ENCODE measurements around the gene GRID2IP.

DNA sequence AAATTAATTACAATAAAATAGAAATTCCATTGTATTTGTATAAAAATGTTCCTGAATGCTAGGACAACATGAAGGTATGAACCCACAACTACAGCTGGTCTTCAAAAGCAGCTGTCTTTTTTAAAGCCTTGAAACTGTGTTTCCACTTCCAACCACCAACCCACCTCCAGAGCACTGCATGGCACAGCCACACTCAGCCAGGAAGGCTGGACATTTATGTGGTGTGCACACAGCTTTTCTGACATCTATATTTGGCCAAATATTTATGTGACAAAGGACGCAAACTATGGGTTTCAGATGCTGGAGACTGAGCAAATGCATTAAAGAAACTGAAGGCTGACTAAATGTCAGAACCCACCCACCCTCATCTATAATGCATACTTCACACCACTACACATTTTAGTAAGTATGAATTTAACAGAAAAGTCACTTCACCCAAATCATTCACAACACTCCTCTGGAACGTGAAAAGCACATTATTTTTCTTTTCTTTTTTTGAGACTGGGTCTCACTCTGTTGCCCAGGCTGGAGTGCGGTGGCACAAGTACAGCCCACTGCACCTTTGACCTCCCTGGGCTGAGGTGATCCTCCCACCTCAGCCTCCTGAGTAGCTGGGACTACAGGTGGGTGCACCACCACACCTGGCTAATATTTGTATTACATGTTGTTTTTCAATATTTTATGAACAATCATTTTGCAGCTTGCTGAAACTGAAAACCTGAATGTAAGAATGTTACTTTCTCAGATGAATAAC lies 75.7 kb downstream of the GRID2IP start:
- TF ChIP-seq CTCF (IDR thresholded peaks at IDR 0.05) (no peak), POLR2A (IDR thresholded peaks at IDR 0.05) (no peak)

All from uterus (tissue), 2 donors.